K562 (cell line): ENCODE measurements around the gene GRB2. TPM values are rescaled to one million over a fixed set of nuclear protein-coding genes. Genes with fewer than 3 reads are reported as not detected.
A peak's percentile ranks its signal among the peaks of the same experiment; 100 is the strongest.

Experiments used
- GMEB1 ChIP-seq: fragments of 250-450 bp; sonication (Bioruptor Pico); IDR thresholded peaks from 2 replicates; pipeline ENCODE4 v1.4.0; 2020; ENCODE audit warnings: mild to moderate bottlenecking
- GTF3C2 ChIP-seq: IDR thresholded peaks from 3 replicates; pipeline ENCODE4 v1.6.1; 2011; ENCODE audit warnings: borderline replicate concordance, mild to moderate bottlenecking, moderate library complexity; ENCODE audit not compliant: insufficient read length; ENCODE audit errors: extremely low read depth
- IFI16 ChIP-seq: fragments of 250-450 bp; sonication (Bioruptor Pico); IDR thresholded peaks from 2 replicates; pipeline ENCODE4 v2.1.2; 2022; ENCODE audit warnings: mild to moderate bottlenecking, inconsistent platforms
- MBD1 ChIP-seq: fragments of 250-450 bp; sonication (Bioruptor Pico); IDR thresholded peaks from 2 replicates; pipeline ENCODE4 v1.8.0; 2022; ENCODE audit warnings: inconsistent platforms
- MTA3 ChIP-seq: fragments of 450-650 bp; formaldehyde crosslinking; IDR thresholded peaks from 2 replicates; pipeline ENCODE4 v1.6.1; 2017; ENCODE audit warnings: mild to moderate bottlenecking, borderline replicate concordance
- NBN ChIP-seq: fragments of 450-650 bp; IDR thresholded peaks from 2 replicates; pipeline ENCODE4 v1.6.1; 2016; ENCODE audit warnings: low read depth, mild to moderate bottlenecking
- NFATC3 ChIP-seq: fragments of 450-650 bp; IDR thresholded peaks from 2 replicates; pipeline ENCODE4 v1.6.1; 2017; ENCODE audit warnings: mild to moderate bottlenecking
- POU5F1 ChIP-seq: fragments of 150-350 bp; IDR thresholded peaks from 2 replicates; pipeline ENCODE4 v1.6.1; 2014; ENCODE audit warnings: borderline replicate concordance, low read length, low read depth, mild to moderate bottlenecking; ENCODE audit not compliant: partially characterized antibody
- PRPF4 ChIP-seq: fragments of 200-400 bp; formaldehyde crosslinking; IDR thresholded peaks from one replicate; pipeline ENCODE4 v1.6.1; 2017; ENCODE audit warnings: low read length, low read depth, mild to moderate bottlenecking; ENCODE audit not compliant: insufficient read depth, poor library complexity, severe bottlenecking
- SMAD3 ChIP-seq: fragments of 450-650 bp; formaldehyde crosslinking; conservative IDR thresholded peaks from 2 replicates; pipeline ENCODE4 v1.4.0; 2020; ENCODE audit warnings: mild to moderate bottlenecking
- SREBF1 ChIP-seq: fragments of 150-350 bp; IDR thresholded peaks from 2 replicates; pipeline ENCODE4 v1.6.1; 2014; ENCODE audit warnings: antibody characterized with exemption, low read depth, low read length, borderline replicate concordance
- SRSF1 ChIP-seq: fragments of 200-400 bp; formaldehyde crosslinking; IDR thresholded peaks from 2 replicates; pipeline ENCODE4 v1.6.1; 2017; ENCODE audit warnings: mild to moderate bottlenecking, low read depth, low read length, moderate library complexity
- SRSF9 ChIP-seq: fragments of 200-400 bp; formaldehyde crosslinking; IDR thresholded peaks from 2 replicates; pipeline ENCODE4 v1.6.1; 2017; ENCODE audit warnings: low read depth, low read length, borderline replicate concordance
- THRAP3 ChIP-seq: fragments of 450-650 bp; IDR thresholded peaks from 2 replicates; pipeline ENCODE4 v1.6.1; 2016; ENCODE audit warnings: mild to moderate bottlenecking, inconsistent platforms, borderline replicate concordance
- ZBTB9 ChIP-seq: fragments of 450-650 bp; formaldehyde crosslinking; IDR thresholded peaks from 2 replicates; pipeline ENCODE4 v1.4.0; 2020; ENCODE audit warnings: mild to moderate bottlenecking, moderate library complexity
- ZNF143 ChIP-seq: sonication (generic); formaldehyde crosslinking; IDR thresholded peaks from 2 replicates; pipeline ENCODE4 v1.9.0; 2022; ENCODE audit warnings: mild to moderate bottlenecking, missing genetic modification reagents
- ZNF197 ChIP-seq: fragments of 200-800 bp; sonication (Bioruptor generic); IDR thresholded peaks from 2 replicates; pipeline ENCODE4 v1.6.1; 2016; ENCODE audit warnings: low read depth, missing genetic modification characterization, missing compliant biosample characterization
- ZNF24 ChIP-seq: fragments of 450-650 bp; IDR thresholded peaks from 2 replicates; pipeline ENCODE4 v1.6.1; 2016
- ZNF282 ChIP-seq: sonication (generic); formaldehyde crosslinking; IDR thresholded peaks from 2 replicates; pipeline ENCODE4 v1.8.1; 2023; ENCODE audit warnings: missing genetic modification reagents
- ZNF444 ChIP-seq: fragments of 250-450 bp; sonication (Bioruptor Pico); IDR thresholded peaks from 2 replicates; pipeline ENCODE4 v1.4.0; 2020; ENCODE audit warnings: mild to moderate bottlenecking, moderate library complexity
- ZNF583 ChIP-seq: fragments of 250-450 bp; sonication (Bioruptor Pico); IDR thresholded peaks from 2 replicates; pipeline ENCODE4 v1.4.0; 2020
- polyA plus RNA-seq, 8 experiments: library from polyadenylated mRNA; depleted of rRNA in 4 of 8; stranded (reverse) in 5 of 8; unstranded in 3 of 8; fragments of >200 nt; fragmentation: Nextera tagmentation in 2 of 8; fragmentation: Illumina TruSeq in 1 of 8; extraction: Ambion mirVana in 2 of 8; extraction: Trizol in 1 of 8; gene quantifications; 2 replicates each; pipeline versions ENCODE4 v1.2.1 to v1.2.3, GENCODE V29; 2011 to 2014; ENCODE audit warnings: inconsistent platforms in 1 of 8, missing spikeins in 1 of 8
- total RNA-seq, 7 experiments: library from RNA; depleted of rRNA in 6 of 7; stranded (reverse); fragments of >200 nt in 6 of 7; fragmentation: Illumina TruSeq in 2 of 7; extraction: Trizol in 2 of 7; gene quantifications; 2 replicates each; pipeline versions ENCODE4 v1.2.1 to v1.2.3, GENCODE V29; 2011 to 2021; ENCODE audit warnings: low replicate concordance in 1 of 7

Gene GRB2
- total and polyA plus RNA-seq, 9 of the 15 experiments (the other 6 are each of a cell fraction or from before 2014, with no cell fraction given) = 57.2 to 136 (median 84.8) TPM

GRCh38 chr17:75404223-75404730 is 1.2 kb downstream of the GRB2 start (continued):
- no peak for TF ChIP-seq GMEB1 (CRISPR knock-in tag)
- TF ChIP-seq SMAD3 (CRISPR knock-in tag) = no peak
- TF ChIP-seq MBD1 (CRISPR knock-in tag) = no peak
- no peak for TF ChIP-seq NFATC3
- no peak for TF ChIP-seq ZNF444 (CRISPR knock-in tag)
- peak; percentile 85 for TF ChIP-seq NBN
- no peak for TF ChIP-seq POU5F1
- no peak for TF ChIP-seq ZBTB9 (CRISPR knock-in tag)
- TF ChIP-seq SRSF1 = no peak
- no peak for TF ChIP-seq ZNF282
- TF ChIP-seq GTF3C2 = no peak
- no peak for TF ChIP-seq SREBF1
- no peak for TF ChIP-seq SRSF9
- TF ChIP-seq THRAP3 = no peak
- TF ChIP-seq IFI16 = no peak
- no peak for TF ChIP-seq ZNF143 (CRISPR knock-in tag)
- TF ChIP-seq MTA3 = no peak
- TF ChIP-seq ZNF24 = 0 out of 2 replicates have a peak, but pooled peaks have one; percentile 70
- TF ChIP-seq ZNF583 (CRISPR knock-in tag) = no peak
- TF ChIP-seq ZNF197 (CRISPR knock-in tag) = no peak
- no peak for TF ChIP-seq PRPF4
